OCI-LY7 (cell line): Measurements from ENCODE around the gene PCNX2.

Experiments used
- EZH2phosphoT487 ChIP-seq: fragments of 200-600 bp; sonication (generic); IDR thresholded peaks from 2 replicates; pipeline ENCODE4 v1.6.1; 2018; ENCODE audit warnings: low read depth, borderline replicate concordance, mild to moderate bottlenecking, mixed run types, antibody characterized with exemption, low read length, moderate library complexity, mixed read lengths
- TF ChIP-seq, protein P1 (sequence below): fragments of 200-600 bp; sonication (generic); conservative IDR thresholded peaks from 2 replicates; pipeline ENCODE4 v1.5.1; 2014; ENCODE audit warnings: mild to moderate bottlenecking, antibody characterized with exemption, low read length, moderate library complexity, mixed read lengths

DNA sequence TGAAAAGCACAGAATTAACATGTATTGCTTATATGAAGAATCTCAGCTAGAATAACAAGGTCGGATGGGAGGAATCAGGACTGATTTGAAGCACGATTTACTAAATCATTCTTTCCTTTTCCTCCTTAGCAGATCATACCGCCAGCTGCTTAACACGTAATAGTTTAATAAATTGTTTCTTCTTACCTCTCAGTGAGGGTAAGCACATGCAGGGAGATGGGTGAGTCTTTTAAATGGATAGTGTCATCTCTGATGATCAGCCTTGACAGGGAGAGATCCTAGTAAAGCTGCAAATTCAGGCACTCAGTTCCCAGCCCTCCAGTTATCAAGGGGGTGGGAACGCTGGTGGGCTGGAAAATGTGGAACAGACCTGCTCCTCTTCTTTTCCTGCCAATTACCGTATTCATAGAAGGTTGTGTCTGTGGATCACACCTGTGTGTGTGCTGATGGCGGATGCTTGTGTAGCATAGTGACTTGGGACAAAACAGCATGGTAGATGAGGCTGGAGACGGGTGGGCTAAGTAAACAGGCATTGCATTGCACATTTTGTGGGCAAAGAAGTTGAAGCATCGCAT lies 314.5 kb downstream of the PCNX2 start:
- TF ChIP-seq, protein P1, sequence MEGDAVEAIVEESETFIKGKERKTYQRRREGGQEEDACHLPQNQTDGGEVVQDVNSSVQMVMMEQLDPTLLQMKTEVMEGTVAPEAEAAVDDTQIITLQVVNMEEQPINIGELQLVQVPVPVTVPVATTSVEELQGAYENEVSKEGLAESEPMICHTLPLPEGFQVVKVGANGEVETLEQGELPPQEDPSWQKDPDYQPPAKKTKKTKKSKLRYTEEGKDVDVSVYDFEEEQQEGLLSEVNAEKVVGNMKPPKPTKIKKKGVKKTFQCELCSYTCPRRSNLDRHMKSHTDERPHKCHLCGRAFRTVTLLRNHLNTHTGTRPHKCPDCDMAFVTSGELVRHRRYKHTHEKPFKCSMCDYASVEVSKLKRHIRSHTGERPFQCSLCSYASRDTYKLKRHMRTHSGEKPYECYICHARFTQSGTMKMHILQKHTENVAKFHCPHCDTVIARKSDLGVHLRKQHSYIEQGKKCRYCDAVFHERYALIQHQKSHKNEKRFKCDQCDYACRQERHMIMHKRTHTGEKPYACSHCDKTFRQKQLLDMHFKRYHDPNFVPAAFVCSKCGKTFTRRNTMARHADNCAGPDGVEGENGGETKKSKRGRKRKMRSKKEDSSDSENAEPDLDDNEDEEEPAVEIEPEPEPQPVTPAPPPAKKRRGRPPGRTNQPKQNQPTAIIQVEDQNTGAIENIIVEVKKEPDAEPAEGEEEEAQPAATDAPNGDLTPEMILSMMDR = no peak
- TF ChIP-seq EZH2phosphoT487 = no peak
